AG04450 (cell line): Measurements from ENCODE around the gene PLXND1. TPM values are rescaled to one million over a fixed set of nuclear protein-coding genes. Genes with fewer than 3 reads are reported as not detected.

Source experiments
- CTCF ChIA-PET: fragments of 300-600, 350-600 bp; formaldehyde crosslinking; extraction: SDS; loops from one replicate; lab custom pipeline; 2022; ENCODE audit warnings: antibody characterized with exemption, inconsistent platforms; lab: Charles Lee
- POLR2A ChIA-PET: fragments of 350-600 bp; formaldehyde crosslinking; extraction: SDS; loops from one replicate; lab custom pipeline; 2021; ENCODE audit warnings: antibody characterized with exemption, inconsistent platforms; lab: Yijun Ruan, JAX
- DNase-seq: peaks from one replicate; pipeline ENCODE4 v3.0.0-alpha.2; 2011; ENCODE audit warnings: low read depth, low spot score
- H3K27ac ChIP-seq: one replicate; pipeline ENCODE4 v1.5.1; 2012; ENCODE audit warnings: low read depth, low read length, control low read depth
- H3K27me3 ChIP-seq: one replicate; pipeline ENCODE4 v1.6.0; 2012; ENCODE audit warnings: low read length; ENCODE audit not compliant: control insufficient read depth, insufficient read depth
- H3K4me3 ChIP-seq: 2 replicates; pipeline ENCODE4 v1.5.1; 2011; ENCODE audit warnings: mild to moderate bottlenecking, low read depth, low read length, control low read depth
- H3K9me3 ChIP-seq: 2 replicates; pipeline ENCODE4 v1.5.1; 2012; ENCODE audit warnings: low read length; ENCODE audit not compliant: control insufficient read depth, insufficient read depth
- CTCF ChIP-seq: IDR thresholded peaks from 2 replicates; pipeline ENCODE4 v1.5.1; 2011; ENCODE audit warnings: low read depth, low read length, control low read depth, inconsistent platforms
- polyA plus RNA-seq: library from polyadenylated mRNA; depleted of rRNA; stranded (reverse); fragments of >200 nt; gene quantifications from 2 replicates; pipeline ENCODE4 v1.2.3, GENCODE V29; 2011

The PLXND1 gene
- polyA plus RNA-seq, 1 experiment = 37.1 TPM

DNA sequence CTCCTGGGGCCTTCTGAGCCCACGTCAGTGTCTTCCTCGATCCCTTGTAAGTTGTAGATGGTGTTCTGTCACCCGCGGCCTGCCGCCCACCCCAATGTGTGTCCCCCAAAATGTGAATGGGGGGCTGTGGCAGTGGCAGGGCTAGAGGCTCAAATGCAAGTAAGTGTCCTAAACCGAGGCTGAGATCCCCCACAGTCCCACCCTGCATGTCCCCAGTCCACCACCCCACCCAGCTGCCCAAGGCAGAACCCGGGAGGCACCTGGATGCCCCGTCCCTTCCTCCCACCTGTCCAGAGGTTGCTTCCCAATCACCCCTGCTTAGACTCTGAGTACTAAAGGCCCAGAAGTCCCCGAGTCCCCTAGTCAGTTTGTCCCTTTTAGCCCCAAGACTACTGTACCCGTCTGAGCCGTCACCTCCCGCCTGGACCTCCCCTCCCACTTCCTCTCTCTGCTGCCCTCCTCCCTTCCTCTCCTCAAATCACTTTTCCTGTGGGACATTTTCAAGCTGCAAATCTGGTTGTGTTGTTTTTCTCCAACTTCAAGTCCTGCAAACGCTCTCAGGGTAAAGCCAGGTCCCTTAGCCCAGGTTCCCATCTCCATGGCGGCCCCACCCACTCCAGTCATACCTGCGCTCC is 11.8 kb upstream of the PLXND1 start:
- Histone ChIP-seq H3K27ac (no peak overlapping the region), H3K27me3 (no peaks in the 10 kb centered on the region), H3K9me3 (no peaks in the 10 kb centered on the region), H3K4me3 (no peak overlapping the region)
- ChIA-PET CTCF (no interaction called here), POLR2A (no interaction called here)
- no peak for TF ChIP-seq CTCF
- no peak for DNase-seq

- no peak for TF ChIP-seq CTCF
- DNase-seq = no peak
- POLR2A ChIA-PET = no interaction called here
- CTCF ChIA-PET = no interaction called here
- Histone ChIP-seq H3K9me3 (no peaks in the 10 kb centered on the region), H3K4me3 (no peak overlapping the region), H3K27me3 (no peaks in the 10 kb centered on the region), H3K27ac (no peak overlapping the region)
Measured at GRCh38 chr3:129617381-129618185, 11.1 kb upstream of the PLXND1 start.

- ChIA-PET CTCF (no interaction called here), POLR2A (no interaction called here)
- Histone ChIP-seq H3K9me3 (no peaks in the 10 kb centered on the region), H3K4me3 (no peak overlapping the region), H3K27me3 (no peaks in the 10 kb centered on the region), H3K27ac (no peak overlapping the region)
- TF ChIP-seq CTCF = no peak
- no peak for DNase-seq
Measured at GRCh38 chr3:129616713-129617112, 10.2 kb upstream of the PLXND1 start.

GRCh38 chr3:129616291-129616690 is 9.8 kb upstream of the PLXND1 start:
- Histone ChIP-seq H3K4me3 (no peak overlapping the region), H3K27me3 (no peaks in the 10 kb centered on the region), H3K27ac (no peak overlapping the region), H3K9me3 (no peaks in the 10 kb centered on the region)
- ChIA-PET POLR2A (no interaction called here), CTCF (no interaction called here)
- no peak for TF ChIP-seq CTCF
- no peak for DNase-seq

DNA sequence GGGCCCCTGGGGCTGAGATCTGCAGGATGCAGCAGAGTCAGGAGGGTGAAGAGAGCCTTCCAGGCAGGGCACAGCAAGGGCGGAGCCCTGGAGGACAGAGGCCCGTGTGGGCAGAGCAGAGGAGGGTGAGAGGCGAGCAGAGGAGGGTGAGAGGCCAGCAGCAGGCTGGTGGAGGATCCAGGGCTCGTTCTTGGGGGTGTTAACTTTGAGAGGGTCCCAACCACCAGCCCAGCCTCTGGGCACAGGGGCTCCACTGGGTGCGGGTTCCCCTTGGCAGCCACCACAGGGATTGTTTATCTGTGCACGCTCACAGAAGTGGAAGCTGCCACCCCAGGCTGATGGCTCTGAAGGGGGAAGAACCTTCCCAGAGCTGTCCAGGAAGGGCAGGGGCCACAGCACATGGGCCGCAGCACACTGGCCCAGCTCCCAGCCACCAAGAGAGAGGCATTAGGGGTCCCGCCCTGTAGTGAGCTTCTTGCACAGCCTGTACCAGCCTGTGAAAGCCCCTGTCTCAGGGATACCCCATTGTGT is 9.3 kb upstream of the PLXND1 start:
- TF ChIP-seq CTCF = no peak
- Histone ChIP-seq H3K27ac (no peak overlapping the region), H3K9me3 (peaks cover 3% of the 10 kb centered on the region; the same call in 1 of the 2 replicates), H3K27me3 (no peaks in the 10 kb centered on the region), H3K4me3 (no peak overlapping the region)
- no peak for DNase-seq
- ChIA-PET POLR2A (no interaction called here), CTCF (no interaction called here)
